HG03175 (cell line): ENCODE results near the gene NOL4L.

Experiments
- ATAC-seq: cut with Tn5 transposase; IDR thresholded peaks from one replicate; pipeline ENCODE4 v1.9.1; 2021; ENCODE audit warnings: mild to moderate bottlenecking, moderate library complexity; ENCODE audit not compliant: unreplicated experiment

The NOL4L gene

DNA sequence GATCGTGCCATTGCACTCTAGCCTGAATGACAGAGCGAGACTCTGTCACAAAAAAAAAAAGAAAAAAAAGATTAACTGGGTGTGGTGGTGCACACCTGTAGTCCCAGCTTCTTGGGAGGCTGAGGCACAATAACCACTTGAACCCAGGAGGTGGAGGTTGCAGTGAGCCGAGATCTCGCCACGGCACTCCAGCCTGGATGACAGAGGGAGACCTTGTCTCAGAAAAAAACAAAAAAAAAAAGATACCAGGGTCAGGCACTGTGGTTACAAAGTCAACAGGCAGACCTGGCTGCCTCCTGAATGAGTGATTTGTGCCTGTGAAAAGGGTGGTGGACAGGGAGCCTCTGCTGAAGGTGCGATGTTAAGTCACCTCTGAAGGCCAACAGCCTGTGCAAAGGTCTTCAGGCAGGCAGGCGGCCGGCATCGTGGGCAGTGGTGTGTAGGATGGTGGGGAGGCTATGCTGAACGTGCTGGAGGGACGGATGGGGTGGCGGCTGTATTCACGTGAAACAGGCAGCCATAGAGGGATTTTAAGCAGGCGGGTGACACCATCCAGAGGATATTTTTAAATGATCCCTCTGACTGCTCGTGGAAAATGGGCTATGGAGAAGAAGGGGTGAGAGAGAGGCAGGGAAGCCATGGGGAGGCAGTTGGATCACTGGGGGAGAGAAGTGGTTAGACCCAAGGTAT, 41.4 kb downstream of the NOL4L start:
- no peak for ATAC-seq

DNA sequence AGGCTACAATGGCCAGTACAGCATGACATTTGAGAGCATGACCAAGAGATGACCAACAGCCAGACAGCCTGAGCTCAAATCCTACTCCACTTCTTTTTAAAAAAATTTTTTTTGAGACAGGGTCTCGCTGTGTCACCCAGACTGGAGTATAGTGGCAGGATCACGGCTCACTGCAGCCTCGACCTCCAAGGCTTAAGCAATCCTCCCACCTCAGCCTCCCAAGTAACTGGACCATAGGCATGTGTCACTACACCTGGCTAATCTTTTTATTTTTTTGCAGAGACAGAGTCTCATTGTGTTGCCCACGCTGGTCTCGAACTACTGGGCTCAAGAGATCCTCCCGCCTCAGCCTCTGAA, 42.9 kb downstream of the NOL4L start:
- no peak for ATAC-seq

DNA sequence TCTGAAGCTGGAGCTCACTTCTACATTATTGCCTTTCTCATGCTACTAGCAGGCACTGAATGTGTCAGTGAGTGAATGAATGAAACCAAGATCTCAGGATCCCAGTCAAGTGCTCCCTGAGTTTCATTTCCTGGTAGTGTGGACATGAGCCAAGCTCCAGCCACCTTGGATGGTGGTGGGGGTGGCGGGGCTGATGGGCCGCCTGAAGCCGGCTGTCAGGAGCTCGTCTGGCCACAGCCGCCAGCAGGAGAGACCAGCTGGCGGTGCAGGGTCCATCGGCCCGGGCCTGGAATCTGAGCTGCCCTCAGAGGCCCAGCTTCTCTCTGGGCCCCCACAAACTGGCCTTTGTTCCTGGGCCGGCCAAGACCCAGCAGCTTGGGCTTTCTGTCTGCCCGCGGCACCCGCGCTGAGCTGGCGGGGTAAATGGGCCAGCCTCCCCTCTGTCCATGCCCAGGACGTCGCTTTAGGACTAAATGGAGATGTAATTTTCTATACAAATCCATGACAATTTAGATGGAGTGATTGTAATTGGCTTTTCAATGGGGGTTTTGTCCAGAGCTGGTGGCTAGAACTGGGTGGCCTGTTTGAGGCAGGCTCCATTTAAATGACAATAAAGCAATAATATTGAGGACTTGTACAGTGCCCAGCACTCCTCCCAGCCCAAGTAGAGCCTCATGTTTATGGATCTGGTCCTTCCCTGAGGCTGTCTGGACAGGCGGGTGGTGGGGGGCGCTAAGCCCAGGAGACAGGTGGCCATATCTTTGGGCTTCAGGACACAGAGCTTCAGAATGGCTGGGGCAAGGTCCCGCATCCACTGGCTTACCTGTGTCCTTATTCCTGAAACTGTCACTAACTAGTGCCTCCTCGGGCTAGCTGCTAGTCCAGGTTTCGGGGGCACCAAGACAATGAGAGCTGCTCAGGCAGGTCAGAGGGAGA, 43.5 kb downstream of the NOL4L start:
- no peak for ATAC-seq

DNA sequence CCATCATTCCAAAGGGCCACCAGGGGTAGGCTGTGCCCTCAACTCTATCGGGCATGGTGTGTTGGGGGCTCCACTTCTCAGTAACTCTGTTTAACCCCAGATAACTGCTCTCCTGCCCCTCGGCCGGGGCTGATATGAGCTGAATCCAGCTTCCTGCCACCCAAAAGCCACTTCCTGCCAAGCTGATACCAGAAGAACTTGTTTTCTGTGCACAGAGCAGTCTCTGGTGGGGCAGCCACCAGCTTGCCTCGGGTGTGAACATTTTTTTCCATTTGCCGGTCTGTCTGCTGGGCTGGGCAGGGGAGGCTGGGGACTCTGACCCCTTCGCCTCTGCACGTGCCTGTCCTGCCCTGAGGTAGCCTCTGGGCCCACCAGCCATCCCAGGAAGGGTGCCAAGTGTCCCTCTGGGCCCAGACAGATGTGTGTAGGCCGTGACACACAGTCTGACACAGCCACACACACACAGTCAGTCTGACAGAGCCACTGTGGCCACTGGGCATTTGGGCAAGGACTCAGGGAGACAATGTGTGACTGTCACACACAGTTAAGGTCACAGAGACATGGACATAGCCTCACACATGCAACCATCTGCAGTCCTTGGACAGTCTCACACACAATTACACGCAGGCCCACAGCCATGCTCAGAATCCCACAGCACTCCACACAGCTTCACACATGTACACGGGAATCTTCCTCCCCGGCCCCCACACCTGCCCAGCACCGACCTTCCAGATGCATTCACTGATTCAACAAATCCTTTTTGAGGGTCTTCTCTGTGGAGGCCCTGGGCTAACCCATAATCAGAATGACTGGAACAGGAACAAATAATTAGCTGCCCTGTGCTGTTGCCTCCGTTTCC, 45.1 kb downstream of the NOL4L start:
- ATAC-seq: no peak

DNA sequence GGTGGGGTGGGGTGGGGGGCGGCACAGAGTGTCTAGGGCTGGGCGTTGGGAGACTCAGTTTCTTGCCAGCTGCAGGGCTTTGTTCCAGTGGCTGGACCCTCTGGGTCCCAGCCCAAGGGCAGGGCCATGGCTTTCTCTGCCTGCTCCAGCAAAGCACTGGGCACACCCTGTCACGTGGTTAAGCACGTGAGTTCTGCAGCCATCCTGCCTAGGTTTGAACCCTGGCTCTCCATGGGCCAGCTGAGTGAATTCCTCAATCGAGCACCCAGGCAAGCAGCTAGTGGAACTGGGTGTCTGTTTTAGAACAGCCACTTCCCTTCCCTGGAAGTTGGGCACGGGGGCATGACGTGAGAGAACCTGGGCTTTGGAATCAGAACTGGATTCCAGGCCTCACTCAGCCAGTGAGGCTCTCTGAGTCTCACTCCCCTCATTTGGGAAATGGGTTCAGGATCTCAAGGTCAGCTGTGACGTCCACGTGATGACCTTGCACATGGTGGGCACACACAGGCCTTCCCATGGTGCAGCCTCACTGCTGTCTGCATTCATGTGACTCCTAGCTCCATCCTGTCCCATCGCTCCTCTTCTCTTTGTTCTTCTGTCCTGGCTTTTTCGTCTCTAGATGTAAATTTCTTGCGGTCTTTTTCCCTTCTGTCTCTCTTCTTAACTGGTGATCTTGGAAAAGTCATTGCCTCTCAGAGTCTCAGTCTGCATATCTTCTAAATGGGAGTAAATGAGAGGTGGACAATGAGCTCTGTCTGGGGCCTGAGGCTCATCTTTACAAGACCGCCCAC, 45.9 kb downstream of the NOL4L start:
- ATAC-seq: no peak

DNA sequence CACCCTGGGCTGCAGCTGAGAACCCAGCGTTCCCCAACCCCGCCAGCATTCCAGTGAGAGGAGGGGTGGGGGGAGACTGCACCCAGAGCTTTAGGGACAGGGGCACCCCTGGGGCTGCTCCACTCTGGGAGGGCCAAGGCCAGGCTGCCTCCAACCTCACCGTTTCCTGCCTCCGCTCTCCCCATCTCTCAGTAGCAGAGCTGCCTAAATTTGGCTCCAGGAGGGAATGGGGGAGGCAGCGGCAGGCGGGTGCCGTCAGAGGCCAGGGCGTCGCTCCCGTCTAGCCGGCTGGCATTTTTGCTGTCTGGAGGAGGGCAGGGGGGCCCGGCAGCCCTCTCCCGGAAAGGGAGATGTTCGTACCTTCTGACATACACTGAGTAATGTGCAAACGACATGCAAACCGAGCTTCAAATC, 46.6 kb downstream of the NOL4L start:
- ATAC-seq: no peak

DNA sequence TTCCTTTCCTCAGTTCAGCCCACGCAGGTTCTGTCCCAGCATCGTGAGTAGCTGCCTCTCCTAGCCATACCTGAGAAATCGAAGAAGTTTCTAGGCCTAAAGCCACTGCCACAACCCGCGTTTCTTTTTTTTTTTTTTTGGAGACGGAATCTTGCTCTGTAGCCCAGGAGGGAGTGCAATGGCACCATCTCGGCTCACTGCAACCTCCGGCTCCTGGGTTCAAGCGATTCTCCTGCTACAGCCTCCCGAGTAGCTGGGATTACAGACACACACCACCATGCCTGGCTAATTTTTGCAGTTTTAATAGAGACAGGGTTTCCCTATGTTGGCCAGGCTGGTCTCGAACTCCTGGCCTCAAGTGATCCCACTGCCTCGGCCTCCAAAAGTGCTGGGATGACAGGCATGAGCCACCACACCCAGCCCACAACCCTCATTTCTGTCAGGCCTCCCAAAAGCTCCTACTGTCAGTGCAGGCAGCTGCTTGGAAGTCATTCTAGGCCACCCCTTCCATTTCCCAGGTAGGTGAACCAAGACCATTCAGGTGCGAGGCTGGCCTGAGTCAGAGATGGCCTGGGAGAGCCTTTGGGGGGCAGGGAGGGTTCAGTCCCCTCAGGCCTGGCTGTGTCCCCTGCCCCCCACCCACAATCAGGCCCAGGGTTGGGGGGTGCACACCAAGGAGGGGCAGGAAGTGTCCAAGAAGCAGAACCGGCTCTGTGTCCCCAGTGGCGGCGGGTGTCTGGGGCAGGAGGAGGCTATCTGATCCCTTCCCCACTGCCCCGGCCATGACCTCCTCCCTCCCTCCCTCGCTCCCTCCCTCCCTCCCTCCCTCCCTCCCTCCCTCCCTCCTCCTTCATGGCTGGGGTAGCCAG, 47.2 kb downstream of the NOL4L start:
- no peak for ATAC-seq

DNA sequence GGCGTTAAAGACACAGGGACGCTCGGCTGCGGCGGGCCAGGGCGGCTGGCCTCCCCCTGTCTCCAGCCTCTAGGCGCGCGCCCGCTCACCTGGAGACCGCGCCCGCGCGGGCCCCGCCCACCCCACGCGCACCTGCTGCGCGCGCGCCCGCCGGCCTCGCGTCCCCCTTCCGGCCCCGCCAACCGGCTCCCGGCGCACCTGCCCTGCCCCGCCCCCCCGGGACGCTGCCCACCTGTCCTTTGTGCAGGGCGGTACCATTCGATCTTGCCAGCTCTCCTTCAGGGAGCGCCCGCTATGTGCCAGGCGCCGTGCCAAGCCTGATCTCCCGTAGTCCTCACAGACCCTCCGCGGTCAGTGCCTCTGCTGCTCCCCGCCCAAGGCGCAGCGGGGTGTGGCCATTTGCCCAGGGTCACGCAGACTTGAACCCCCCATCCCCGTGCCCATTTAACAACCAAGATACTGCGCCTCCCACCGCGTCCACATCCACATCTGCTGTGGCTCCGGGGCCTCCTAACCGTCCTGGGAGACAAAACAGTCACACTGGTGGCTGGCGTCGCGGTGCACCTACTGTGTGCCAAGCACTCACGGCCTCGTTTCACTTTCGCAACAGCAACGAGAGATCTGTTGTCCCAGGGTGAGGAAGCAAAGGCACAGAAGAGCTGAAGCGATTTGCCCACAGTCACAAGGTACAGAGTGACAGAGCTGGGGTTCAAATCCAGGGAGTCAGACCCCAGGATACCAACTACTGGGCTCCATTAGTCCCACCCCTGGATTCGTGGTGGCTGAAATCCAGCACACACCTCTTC, 48.1 kb downstream of the NOL4L start:
- peak; percentile 21 for ATAC-seq

DNA sequence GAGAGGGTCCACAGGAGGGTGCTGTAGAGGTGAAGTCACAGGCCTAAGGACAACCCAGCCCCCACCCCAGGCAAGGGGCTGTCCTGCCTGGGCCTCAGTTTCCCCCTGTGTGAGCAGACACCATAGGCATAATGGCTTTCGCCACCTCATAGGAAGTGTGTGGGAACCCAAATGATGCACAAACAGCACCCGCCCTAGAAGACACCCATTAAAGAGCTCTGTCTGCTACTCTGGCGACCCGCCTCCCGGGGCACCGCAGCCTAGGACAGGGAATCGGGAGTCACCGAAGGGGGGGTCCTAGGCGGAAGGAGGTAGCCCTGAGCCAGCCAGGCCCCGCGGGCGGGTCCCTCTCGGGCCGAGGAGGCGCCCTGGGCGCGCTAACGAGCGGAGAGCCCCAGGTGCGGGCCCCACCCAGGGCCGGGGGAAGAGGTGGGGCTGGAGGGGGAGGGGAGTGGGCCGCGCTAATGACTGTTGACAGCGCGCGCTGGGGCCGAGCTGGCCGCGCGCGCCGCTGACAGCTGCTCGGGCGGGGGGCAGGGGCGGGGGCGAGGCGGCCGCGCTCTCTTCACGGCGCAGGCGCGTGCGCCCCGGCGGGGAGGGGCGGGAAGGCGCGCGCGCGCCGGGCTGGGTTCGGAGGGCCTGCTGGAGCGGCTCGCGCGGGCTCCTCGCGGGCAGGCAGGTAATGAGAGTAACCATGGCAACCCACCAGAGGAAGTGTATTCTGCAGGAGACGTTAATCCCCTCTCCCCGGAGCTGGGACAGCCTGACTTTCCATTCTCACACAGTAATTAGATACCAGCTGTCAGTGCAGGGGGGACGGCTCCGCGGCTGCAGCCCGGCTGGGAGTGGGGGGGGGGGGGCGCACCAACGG, 48.9 kb downstream of the NOL4L start:
- ATAC-seq: peak; percentile 44

DNA sequence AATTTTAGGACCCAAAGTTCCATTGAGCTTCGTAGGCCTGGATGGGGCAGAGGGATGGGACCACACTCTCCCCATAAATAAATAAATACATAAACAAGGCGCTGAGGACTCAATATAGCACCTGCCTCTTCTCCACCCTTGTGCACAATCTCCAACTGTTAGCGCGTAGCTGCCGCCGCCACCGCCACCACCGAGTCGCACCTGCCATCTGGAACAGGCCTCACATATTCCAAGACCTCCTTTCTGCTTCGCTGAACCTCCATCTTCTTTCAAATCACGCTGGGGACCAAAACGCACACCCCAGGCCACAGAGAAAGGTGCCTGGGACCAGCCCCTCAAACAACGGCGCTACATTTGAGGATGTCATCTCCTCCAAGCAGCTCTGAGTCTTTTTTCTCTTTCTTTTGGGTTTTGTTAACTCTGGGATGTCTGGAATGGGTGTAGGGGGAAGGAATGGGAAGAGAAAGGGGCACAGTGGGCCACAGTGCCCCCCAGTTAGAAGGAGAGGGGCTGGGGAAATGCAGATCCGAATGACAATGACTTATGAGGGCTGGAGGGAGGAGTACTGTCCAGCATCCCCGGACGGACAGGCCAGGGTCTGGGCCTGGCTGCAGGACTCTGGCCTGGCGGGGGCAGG, 49.7 kb downstream of the NOL4L start:
- ATAC-seq: no peak

DNA sequence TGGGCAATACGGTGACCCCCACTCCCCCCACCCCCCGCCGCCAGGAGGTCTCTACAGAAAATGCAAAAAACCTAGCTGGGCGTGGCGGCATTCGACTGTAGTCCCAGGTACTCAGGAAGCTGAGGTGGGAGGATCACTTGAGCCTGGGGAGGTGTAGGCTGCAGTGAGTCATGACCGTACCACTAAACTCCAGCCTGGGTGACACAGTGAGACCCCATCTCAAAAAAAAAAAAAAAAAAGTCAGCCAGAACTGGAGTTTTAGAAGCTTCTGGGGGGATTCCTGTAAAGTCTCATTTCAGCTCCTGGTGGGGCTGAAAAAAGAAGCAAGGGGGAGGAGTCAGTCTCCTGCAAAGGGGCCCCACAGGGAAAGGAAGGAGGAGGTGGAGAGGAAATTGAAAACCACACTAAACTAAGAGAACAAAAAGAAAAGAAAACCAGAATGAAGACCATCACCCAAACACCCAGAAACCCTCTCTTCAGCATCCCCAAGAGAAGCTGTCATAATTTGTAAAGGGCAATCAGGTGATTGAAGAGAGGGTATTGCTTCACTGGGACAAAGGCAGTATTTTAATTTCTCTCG, 50.4 kb downstream of the NOL4L start:
- no peak for ATAC-seq

DNA sequence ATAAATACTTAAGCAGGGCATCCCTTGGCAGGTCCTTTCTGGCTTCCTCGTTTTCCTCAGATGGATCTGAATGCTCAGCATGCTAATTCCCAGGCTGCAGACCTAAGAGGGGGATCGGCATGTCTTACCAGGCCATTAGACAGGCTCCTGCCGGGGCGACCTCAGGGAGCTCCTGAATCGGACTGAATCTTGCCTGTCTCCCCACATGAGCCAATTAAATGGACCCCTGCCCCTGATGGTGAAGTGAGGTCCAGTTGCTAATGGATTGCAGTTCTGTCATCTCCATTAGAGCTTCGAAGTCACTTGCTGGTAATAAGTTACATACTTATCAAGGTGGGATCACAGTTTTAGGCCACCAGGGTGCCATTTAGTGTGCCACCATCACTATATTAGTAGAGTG, 51.4 kb downstream of the NOL4L start:
- no peak for ATAC-seq

DNA sequence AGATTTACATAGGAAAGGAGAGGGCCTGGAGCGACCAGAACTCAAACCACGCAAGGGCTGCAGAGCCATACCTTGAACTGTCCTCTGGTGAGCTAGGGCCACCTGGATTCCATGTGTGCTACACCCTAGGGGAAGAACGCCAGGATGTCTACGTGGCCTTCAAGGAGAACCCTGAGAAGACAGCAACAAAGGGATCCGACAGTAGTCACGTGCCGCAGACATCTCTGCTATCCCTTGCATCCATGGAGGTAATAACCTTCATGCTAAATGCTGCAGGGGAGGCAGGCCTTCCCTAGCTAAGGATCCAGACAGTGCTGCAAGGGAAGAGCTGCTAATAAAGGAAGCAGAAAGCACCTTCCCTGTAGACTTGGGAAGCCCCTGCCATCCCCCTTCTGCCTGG, 52.9 kb downstream of the NOL4L start:
- ATAC-seq: no peak

DNA sequence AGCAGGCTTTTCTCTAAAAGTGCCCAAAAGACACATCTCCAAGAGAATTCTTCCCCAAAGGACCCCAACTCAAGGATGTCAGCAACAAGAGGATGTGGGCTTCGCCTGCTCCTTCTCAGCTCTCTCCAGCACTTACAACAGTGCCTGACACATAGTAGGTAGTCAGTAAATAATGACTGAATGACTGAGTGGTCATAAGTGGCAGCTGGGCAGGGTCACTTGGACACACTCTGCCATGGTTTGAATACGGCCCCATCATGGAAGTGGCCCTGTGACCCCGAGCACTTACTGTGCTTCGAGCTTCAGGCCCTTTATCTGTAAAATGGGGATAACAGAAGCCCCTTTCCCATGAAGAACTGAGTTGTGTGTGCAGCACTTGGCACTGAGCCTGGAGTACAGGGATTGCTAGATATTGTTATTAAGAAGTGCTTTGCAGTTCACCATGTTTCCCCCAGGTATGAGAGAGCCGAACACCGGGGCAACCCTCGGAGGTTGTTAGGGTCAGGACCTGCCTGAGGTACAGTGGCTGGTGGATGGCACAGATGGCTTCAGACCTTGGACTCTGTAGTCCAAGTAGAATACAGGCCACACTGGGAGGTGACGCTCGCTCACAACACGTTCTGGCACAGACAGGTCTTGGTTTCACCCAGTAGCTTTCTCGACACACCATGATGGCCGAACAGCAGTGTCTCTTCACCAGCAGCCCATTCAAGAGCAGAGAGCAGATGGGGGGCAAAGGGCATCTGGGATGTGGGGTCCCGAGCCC, 56.0 kb downstream of the NOL4L start:
- ATAC-seq: no peak

DNA sequence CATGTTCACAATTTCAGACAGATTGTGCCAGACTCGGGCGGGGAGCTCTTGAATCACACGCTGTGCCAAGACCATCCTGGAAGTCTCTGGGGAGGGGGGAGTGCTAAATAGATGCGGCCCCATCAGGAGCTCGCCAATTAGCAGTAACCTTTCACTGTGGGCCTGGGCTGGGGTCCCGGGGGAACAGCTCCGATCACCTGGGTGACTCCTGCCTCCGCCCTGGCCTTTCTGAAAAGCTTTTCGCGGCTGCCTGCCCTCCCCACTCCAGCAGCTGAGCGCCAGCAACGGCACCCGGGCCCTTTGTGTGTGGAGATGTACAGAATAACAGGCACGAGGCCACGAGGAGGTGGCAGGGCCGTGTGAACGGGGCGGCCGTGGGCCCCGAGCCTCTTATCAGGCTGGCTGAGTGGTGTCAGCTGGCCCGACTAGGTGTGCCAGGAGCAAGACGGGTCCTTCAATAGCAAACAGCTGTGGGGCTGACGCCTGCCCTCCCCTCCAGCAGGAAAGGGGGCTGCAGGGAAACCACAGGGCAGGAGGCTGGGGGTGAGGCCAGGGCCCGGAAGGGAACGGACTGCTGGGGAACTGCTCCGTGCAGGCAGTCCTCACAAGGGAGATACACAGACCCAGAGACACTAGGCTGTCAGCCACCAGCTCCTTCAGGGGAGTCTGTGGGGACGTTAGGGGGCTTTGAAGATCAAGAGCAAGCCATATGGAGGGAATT, 56.8 kb downstream of the NOL4L start:
- no peak for ATAC-seq
